Measurements from ENCODE around the gene INO80. TPM values are rescaled to one million over a fixed set of nuclear protein-coding genes. Genes with fewer than 3 reads are reported as not detected.

Gene INO80
- total and polyA plus RNA-seq, 2 donors: 7.6 to 12.9 TPM

DNA sequence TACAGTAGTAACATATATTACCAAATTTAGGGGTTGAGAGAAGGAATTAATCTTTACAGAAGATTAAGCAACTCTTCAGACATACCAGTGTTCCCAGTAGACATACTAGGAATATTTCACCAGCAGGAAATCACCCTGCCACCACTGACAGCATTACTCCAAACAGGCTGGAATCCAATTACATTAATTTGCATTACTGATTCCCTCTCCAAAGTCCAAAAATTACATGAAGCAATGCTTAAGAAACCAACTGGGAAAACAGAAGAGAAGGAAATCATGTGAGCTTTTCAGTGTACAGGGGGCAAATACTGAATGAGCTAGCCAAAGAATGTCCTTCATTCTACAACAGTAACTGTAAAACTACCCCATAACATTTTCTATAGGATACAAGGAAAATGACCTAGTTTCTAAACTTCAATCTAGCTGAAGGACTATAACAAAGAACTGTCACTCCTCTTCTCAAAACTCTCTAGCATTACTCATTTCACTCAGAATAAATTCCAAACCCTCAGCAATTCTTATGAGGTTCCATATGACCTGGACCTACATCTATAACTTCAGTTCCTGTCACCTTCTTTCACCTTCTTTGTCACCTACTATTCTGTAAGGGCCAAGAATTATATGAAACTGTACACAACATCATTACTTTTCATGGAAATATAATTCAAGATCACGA lies 72.7 kb downstream of the INO80 start:
- no peak overlapping the region for H3K27ac ChIP-seq (ENCODE audit: low read depth in 1 of 2, low read length in 1 of 2)
- no peaks in the 10 kb centered on the region for H3K4me1 ChIP-seq (ENCODE audit: control insufficient read depth in 2 of 2, insufficient read depth in 2 of 2, low read length in 2 of 2)
- DNase-seq (ENCODE audit: low read depth in 6 of 9, low spot score in 9 of 9): no peak
- H3K9me3 ChIP-seq (ENCODE audit: control insufficient read depth in 2 of 2, insufficient read depth in 1 of 2, low read length in 1 of 2): no peaks in the 10 kb centered on the region
- no peak overlapping the region for H3K4me3 ChIP-seq (ENCODE audit: low read length in 2 of 2)
- no peaks in the 10 kb centered on the region for H3K27me3 ChIP-seq (ENCODE audit: control insufficient read depth in 2 of 2, insufficient read depth in 1 of 2, low read length in 1 of 2)
- WGBS: 98% methylated on average over 1 of the region's 1 CpG
- H3K36me3 ChIP-seq (ENCODE audit: control insufficient read depth in 2 of 2, insufficient read depth in 2 of 2, low read length in 1 of 2): peaks cover 12 to 73% of the 10 kb centered on the region in 2 donors

DNA sequence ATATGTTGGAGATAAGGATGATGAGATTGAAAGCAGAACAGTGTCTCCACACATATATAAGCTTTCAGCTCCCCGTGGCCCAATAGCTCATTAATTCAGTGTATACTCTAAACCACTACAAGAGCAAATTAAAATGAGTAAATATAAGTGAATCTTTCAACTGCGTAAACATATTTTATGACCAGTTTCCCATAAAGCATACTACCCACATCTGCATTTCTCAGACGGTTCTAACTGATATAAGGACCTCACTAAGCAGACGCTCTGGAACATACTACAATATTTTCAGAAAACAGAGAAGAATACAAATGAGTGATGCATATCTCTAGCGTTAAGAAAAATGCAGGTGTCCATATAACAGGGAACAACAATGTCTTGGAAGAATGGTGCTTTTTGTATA lies 73.2 kb downstream of the INO80 start:
- no peak overlapping the region for H3K27ac ChIP-seq (ENCODE audit: low read depth in 1 of 2, low read length in 1 of 2)
- no peaks in the 10 kb centered on the region for H3K9me3 ChIP-seq (ENCODE audit: control insufficient read depth in 2 of 2, insufficient read depth in 1 of 2, low read length in 1 of 2)
- WGBS: 95% methylated on average over 5 of the region's 5 CpGs
- H3K4me3 ChIP-seq (ENCODE audit: low read length in 2 of 2): no peak overlapping the region
- H3K27me3 ChIP-seq (ENCODE audit: control insufficient read depth in 2 of 2, insufficient read depth in 1 of 2, low read length in 1 of 2): no peaks in the 10 kb centered on the region
- DNase-seq (ENCODE audit: low read depth in 6 of 9, low spot score in 9 of 9): no peak
- H3K4me1 ChIP-seq (ENCODE audit: control insufficient read depth in 2 of 2, insufficient read depth in 2 of 2, low read length in 2 of 2): no peaks in the 10 kb centered on the region
- peaks cover 12 to 69% of the 10 kb centered on the region in 2 donors for H3K36me3 ChIP-seq (ENCODE audit: control insufficient read depth in 2 of 2, insufficient read depth in 2 of 2, low read length in 1 of 2)

DNA sequence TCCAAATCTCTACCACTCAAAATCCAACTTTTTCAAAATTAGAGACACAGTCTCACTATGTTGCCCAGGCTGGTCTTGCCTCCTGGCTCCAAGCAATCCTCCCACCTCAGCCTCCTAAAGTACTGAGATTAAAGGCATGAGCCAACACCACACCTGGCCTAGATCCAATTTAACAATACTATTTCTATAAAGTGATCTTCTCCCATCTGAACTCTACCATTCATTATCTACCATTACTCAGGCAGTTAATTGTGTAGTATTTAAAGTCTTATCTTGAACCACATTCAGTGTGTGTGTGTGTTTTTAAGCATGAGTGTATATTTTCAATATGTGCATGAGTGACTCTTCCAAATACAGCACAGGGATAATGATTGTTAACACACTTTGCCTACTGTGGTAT lies 77.0 kb downstream of the INO80 start:
- H3K4me1 ChIP-seq (ENCODE audit: control insufficient read depth in 2 of 2, insufficient read depth in 2 of 2, low read length in 2 of 2): no peaks in the 10 kb centered on the region
- H3K4me3 ChIP-seq (ENCODE audit: low read length in 2 of 2): no peak overlapping the region
- no peak overlapping the region for H3K27ac ChIP-seq (ENCODE audit: low read depth in 1 of 2, low read length in 1 of 2)
- DNase-seq (ENCODE audit: low read depth in 6 of 9, low spot score in 9 of 9): no peak
- no peaks in the 10 kb centered on the region for H3K27me3 ChIP-seq (ENCODE audit: control insufficient read depth in 2 of 2, insufficient read depth in 1 of 2, low read length in 1 of 2)
- no peaks in the 10 kb centered on the region for H3K9me3 ChIP-seq (ENCODE audit: control insufficient read depth in 2 of 2, insufficient read depth in 1 of 2, low read length in 1 of 2)
- H3K36me3 ChIP-seq (ENCODE audit: control insufficient read depth in 2 of 2, insufficient read depth in 2 of 2, low read length in 1 of 2): peaks cover 10 to 44% of the 10 kb centered on the region in 2 donors

DNA sequence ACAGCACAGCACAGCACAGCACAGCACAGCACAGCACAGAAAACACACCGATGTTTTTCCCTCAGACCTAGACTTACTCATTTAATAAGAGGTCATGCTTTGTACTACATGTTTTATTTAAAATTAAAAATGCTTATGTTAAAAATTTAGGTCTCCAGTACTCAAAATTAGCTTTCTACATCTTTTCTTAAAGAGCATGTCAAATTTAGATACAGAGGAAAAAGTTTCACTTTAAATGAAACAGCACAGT lies 84.1 kb downstream of the INO80 start:
- H3K4me1 ChIP-seq (ENCODE audit: control insufficient read depth in 2 of 2, insufficient read depth in 2 of 2, low read length in 2 of 2): no peaks in the 10 kb centered on the region
- no peaks in the 10 kb centered on the region for H3K9me3 ChIP-seq (ENCODE audit: control insufficient read depth in 2 of 2, insufficient read depth in 1 of 2, low read length in 1 of 2)
- H3K27me3 ChIP-seq (ENCODE audit: control insufficient read depth in 2 of 2, insufficient read depth in 1 of 2, low read length in 1 of 2): no peaks in the 10 kb centered on the region
- no peak for DNase-seq (ENCODE audit: low read depth in 6 of 9, low spot score in 9 of 9)
- no peak overlapping the region for H3K27ac ChIP-seq (ENCODE audit: low read depth in 1 of 2, low read length in 1 of 2)
- peaks cover 6 to 25% of the 10 kb centered on the region in 2 donors for H3K36me3 ChIP-seq (ENCODE audit: control insufficient read depth in 2 of 2, insufficient read depth in 2 of 2, low read length in 1 of 2)
- no peak overlapping the region for H3K4me3 ChIP-seq (ENCODE audit: low read length in 2 of 2)
- 96% methylated on average over 1 of the region's 1 CpG for WGBS

DNA sequence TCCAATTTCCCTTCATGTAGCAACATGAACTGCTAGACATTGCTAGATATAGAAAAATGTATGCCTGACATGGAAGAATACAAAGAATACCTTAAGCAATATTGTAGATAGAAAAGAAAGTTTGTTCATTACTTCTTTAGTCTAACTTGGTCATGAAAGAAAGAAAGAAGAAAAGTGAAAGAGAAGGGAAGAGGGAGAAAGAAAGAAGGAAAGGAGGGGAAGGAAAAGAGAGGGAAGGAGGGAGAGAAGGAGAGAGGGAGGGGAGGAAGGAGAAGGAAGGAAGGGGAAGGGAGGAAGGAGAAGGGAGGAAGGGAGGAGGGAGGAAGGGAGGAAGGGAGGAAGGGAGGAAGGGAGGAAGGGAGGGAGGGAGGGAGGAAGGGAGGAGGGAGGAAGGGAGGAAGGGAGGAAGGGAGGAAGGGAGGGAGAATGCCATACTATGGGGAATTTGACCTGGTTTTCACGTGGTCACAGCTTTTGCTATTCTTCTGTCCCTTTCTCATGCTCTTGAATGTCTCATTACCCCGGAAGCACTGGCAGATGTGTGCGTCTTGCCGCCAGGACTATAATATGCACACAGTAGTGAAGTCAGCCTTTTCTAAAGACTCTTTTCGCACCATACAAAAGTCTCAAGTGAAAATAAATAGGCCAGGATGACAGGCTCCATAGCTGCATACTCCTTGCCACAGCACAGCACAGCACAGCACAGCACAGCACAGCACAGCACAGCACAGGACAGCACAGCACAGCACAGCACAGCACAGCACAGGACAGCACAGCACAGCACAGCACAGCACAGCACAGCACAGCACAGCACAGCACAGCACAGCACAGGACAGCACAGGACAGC lies 84.6 kb downstream of the INO80 start:
- Histone ChIP-seq H3K4me3 (ENCODE audit: low read length in 2 of 2) (no peak overlapping the region), H3K27me3 (ENCODE audit: control insufficient read depth in 2 of 2, insufficient read depth in 1 of 2, low read length in 1 of 2) (no peaks in the 10 kb centered on the region), H3K9me3 (ENCODE audit: control insufficient read depth in 2 of 2, insufficient read depth in 1 of 2, low read length in 1 of 2) (no peaks in the 10 kb centered on the region), H3K27ac (ENCODE audit: low read depth in 1 of 2, low read length in 1 of 2) (no peak overlapping the region), H3K36me3 (ENCODE audit: control insufficient read depth in 2 of 2, insufficient read depth in 2 of 2, low read length in 1 of 2) (peaks cover 10 to 30% of the 10 kb centered on the region in 2 donors), H3K4me1 (ENCODE audit: control insufficient read depth in 2 of 2, insufficient read depth in 2 of 2, low read length in 2 of 2) (no peaks in the 10 kb centered on the region)
- DNase-seq (ENCODE audit: low read depth in 6 of 9, low spot score in 9 of 9): no peak
- 94% methylated on average over 5 of the region's 5 CpGs for WGBS

DNA sequence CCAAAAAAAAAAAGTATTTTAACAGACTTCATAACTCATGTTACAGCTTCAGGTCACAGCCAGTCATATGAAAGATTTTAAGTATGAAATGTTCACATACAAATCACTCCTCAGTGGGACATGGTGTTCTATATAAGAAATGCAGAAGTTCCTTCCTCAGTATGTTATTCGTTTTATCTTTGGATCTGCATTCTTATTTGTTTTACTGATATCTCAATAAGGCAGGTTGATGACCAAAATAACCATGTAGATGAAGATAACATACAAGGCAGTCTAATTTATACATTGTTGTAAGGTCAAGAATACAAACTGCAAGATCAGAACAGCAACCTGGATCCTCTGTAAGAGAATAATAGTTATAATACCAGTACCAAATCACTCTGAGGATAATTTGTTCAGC lies 87.2 kb downstream of the INO80 start:
- DNase-seq (ENCODE audit: low read depth in 6 of 9, low spot score in 9 of 9): no peak
- Histone ChIP-seq H3K9me3 (ENCODE audit: control insufficient read depth in 2 of 2, insufficient read depth in 1 of 2, low read length in 1 of 2) (no peaks in the 10 kb centered on the region), H3K27me3 (ENCODE audit: control insufficient read depth in 2 of 2, insufficient read depth in 1 of 2, low read length in 1 of 2) (no peaks in the 10 kb centered on the region), H3K36me3 (ENCODE audit: control insufficient read depth in 2 of 2, insufficient read depth in 2 of 2, low read length in 1 of 2) (peaks cover 14 to 43% of the 10 kb centered on the region in 2 donors), H3K4me3 (ENCODE audit: low read length in 2 of 2) (no peak overlapping the region), H3K4me1 (ENCODE audit: control insufficient read depth in 2 of 2, insufficient read depth in 2 of 2, low read length in 2 of 2) (no peaks in the 10 kb centered on the region), H3K27ac (ENCODE audit: low read depth in 1 of 2, low read length in 1 of 2) (no peak overlapping the region)
- WGBS: 83% methylated on average over 1 of the region's 1 CpG

DNA sequence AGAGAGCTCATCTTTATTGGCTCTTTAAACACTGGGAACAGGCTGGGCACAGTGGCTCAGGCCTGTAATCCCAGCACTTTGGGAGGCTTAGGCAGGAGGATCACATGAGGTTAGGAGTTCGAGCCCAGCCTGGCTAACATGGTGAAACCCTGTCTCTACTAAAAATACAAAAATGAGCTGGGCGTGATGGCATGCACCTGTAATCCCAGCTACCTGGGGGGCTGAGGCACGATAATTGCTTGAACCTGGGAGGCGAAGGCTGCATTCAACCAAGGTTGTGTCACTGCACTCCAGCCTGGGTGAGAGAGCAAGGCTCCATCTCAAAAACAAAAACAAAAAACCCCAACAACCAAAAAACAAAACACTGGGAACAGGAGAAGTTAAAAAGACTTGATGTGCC lies 90.7 kb downstream of the INO80 start:
- Histone ChIP-seq H3K4me3 (ENCODE audit: low read length in 2 of 2) (no peak overlapping the region), H3K27me3 (ENCODE audit: control insufficient read depth in 2 of 2, insufficient read depth in 1 of 2, low read length in 1 of 2) (no peaks in the 10 kb centered on the region), H3K36me3 (ENCODE audit: control insufficient read depth in 2 of 2, insufficient read depth in 2 of 2, low read length in 1 of 2) (peaks cover 21 to 60% of the 10 kb centered on the region in 2 donors), H3K4me1 (ENCODE audit: control insufficient read depth in 2 of 2, insufficient read depth in 2 of 2, low read length in 2 of 2) (peaks cover 0 to 3% of the 10 kb centered on the region in 2 donors), H3K9me3 (ENCODE audit: control insufficient read depth in 2 of 2, insufficient read depth in 1 of 2, low read length in 1 of 2) (no peaks in the 10 kb centered on the region), H3K27ac (ENCODE audit: low read depth in 1 of 2, low read length in 1 of 2) (peak overlapping the region in 1 of 2 donors; percentile 56)
- DNase-seq (ENCODE audit: low read depth in 6 of 9, low spot score in 9 of 9): no peak
- 96% methylated on average over 4 of the region's 4 CpGs for WGBS

DNA sequence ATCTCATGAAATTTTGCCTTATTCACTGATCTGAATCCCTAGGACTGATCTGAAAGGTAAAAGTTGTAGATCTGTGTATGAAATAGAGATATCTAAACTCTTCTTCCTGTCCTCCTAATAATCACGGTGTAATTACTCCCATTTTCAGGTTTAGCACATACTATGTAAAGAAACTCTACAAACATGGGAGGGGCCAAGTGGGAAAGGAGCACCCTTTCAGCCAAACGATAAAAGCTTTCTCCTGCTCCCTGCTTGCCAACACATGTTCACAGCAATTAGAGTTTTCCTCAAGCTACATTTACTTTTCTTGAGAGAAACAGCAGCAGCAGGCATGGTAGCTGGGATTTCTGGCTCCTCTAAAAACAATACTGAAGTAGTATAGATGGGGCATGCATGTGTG lies 91.2 kb downstream of the INO80 start:
- Histone ChIP-seq H3K27ac (ENCODE audit: low read depth in 1 of 2, low read length in 1 of 2) (peak overlapping the region; percentile 33), H3K4me3 (ENCODE audit: low read length in 2 of 2) (no peak overlapping the region), H3K9me3 (ENCODE audit: control insufficient read depth in 2 of 2, insufficient read depth in 1 of 2, low read length in 1 of 2) (no peaks in the 10 kb centered on the region), H3K27me3 (ENCODE audit: control insufficient read depth in 2 of 2, insufficient read depth in 1 of 2, low read length in 1 of 2) (no peaks in the 10 kb centered on the region), H3K4me1 (ENCODE audit: control insufficient read depth in 2 of 2, insufficient read depth in 2 of 2, low read length in 2 of 2) (peaks cover 0 to 3% of the 10 kb centered on the region in 2 donors), H3K36me3 (ENCODE audit: control insufficient read depth in 2 of 2, insufficient read depth in 2 of 2, low read length in 1 of 2) (peaks cover 21 to 65% of the 10 kb centered on the region in 2 donors)
- DNase-seq (ENCODE audit: low read depth in 6 of 9, low spot score in 9 of 9): peak in 1 of 9 donors; percentile 4
- WGBS: 92% methylated on average over 2 of the region's 2 CpGs

DNA sequence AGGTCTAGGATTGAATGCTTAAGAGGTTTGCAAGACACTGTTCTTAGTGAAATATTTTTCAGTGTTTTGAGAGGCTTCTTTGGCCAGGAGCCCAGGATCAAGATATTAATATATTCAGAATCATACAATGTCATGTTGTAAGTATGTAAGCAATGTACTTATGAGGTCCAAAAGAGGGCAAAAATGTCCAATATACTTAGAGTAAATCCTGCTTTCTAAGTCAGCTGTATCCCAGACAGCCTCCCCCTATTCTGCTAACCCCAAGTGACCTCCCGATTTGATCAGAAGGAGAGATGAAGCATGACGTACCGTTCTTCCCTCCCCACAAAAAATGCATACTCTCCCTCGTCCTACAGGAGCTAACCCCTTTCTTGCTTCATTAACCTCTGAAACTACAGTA lies 91.9 kb downstream of the INO80 start:
- Histone ChIP-seq H3K4me3 (ENCODE audit: low read length in 2 of 2) (no peak overlapping the region), H3K9me3 (ENCODE audit: control insufficient read depth in 2 of 2, insufficient read depth in 1 of 2, low read length in 1 of 2) (no peaks in the 10 kb centered on the region), H3K27me3 (ENCODE audit: control insufficient read depth in 2 of 2, insufficient read depth in 1 of 2, low read length in 1 of 2) (no peaks in the 10 kb centered on the region), H3K4me1 (ENCODE audit: control insufficient read depth in 2 of 2, insufficient read depth in 2 of 2, low read length in 2 of 2) (peaks cover 0 to 3% of the 10 kb centered on the region in 2 donors), H3K36me3 (ENCODE audit: control insufficient read depth in 2 of 2, insufficient read depth in 2 of 2, low read length in 1 of 2) (peaks cover 23 to 67% of the 10 kb centered on the region in 2 donors), H3K27ac (ENCODE audit: low read depth in 1 of 2, low read length in 1 of 2) (peak overlapping the region in 1 of 2 donors; percentile 33)
- 92% methylated on average over 4 of the region's 4 CpGs for WGBS
- peak in 1 of 9 donors; percentile 5 for DNase-seq (ENCODE audit: low read depth in 6 of 9, low spot score in 9 of 9)
